Upper lobe of left lung (tissue), 6 donors: ENCODE data around the gene PPP2R3B. TPM values are rescaled to one million over a fixed set of nuclear protein-coding genes. Genes with fewer than 3 reads are reported as not detected.

Experiments used
- ATAC-seq, 2 donors: fragments of 200-7000 bp; cut with Tn5 transposase; one replicate each; pipeline ENCODE4 v1.9.1; 2022; ENCODE audit warnings: mild to moderate bottlenecking in 2 of 2, moderate library complexity in 2 of 2; ENCODE audit not compliant: low FRiP score in 2 of 2
- DNase-seq, 2 donors: peaks; one replicate each; pipeline ENCODE4 v3.0.0-alpha.2; 2019 to 2020
- H3K27ac ChIP-seq, 4 donors: fragments of 200-600 bp; sonication (generic); one replicate each; pipeline ENCODE4 v1.5.1; 2016 to 2019
- H3K27me3 ChIP-seq, 4 donors: fragments of 200-600 bp; sonication (generic); one replicate each; pipeline ENCODE4 v1.5.1; 2017 to 2019
- H3K36me3 ChIP-seq, 4 donors: fragments of 200-600 bp; sonication (generic); one replicate each; pipeline ENCODE4 v1.5.1; 2016 to 2019
- H3K4me1 ChIP-seq, 4 donors: fragments of 200-600 bp; sonication (generic); one replicate each; pipeline ENCODE4 v1.5.1; 2018 to 2019
- H3K4me3 ChIP-seq, 4 donors: fragments of 200-600 bp; sonication (generic); one replicate each; pipeline ENCODE4 v1.5.1; 2017 to 2019; ENCODE audit warnings: mild to moderate bottlenecking in 2 of 4, moderate library complexity in 1 of 4
- H3K9me3 ChIP-seq, 4 donors: fragments of 200-600 bp; sonication (generic); one replicate each; pipeline ENCODE4 v1.5.1; 2018 to 2019
- CTCF ChIP-seq, 6 experiments: fragments of 450-650 bp in 4 of 6; fragments of 200-600 bp in 2 of 6; sonication (generic) in 2 of 6; IDR thresholded peaks; one replicate each; pipeline ENCODE4 v1.5.1; 2016 to 2019; ENCODE audit warnings: antibody characterized with exemption in 6 of 6
- EP300 ChIP-seq, 4 donors: sonication (generic); formaldehyde crosslinking; IDR thresholded peaks; one replicate each; pipeline ENCODE4 v1.5.1; 2017; ENCODE audit warnings: antibody characterized with exemption in 4 of 4, control low read depth in 2 of 4
- POLR2A ChIP-seq, 4 donors: fragments of 450-650 bp; IDR thresholded peaks; one replicate each; pipeline ENCODE4 v1.5.1; 2016 to 2017; ENCODE audit warnings: antibody characterized with exemption in 4 of 4, mild to moderate bottlenecking in 2 of 4
- POLR2AphosphoS5 ChIP-seq, 2 donors: sonication (generic); formaldehyde crosslinking; IDR thresholded peaks; one replicate each; pipeline ENCODE4 v1.5.1; 2017; ENCODE audit warnings: antibody characterized with exemption in 2 of 2
- WGBS, 2 donors: methylation state at CpG; one replicate each; pipeline ENCODE4 v1.1.5; 2017 to 2018; 5-methylcytosine and 5-hydroxymethylcytosine counted together
- total RNA-seq, 6 donors: library from RNA; depleted of rRNA in 4 of 6; stranded (reverse); fragments of >200 nt in 4 of 6; gene quantifications; one replicate each; pipeline versions ENCODE4 v1.1.0 to v1.2.1, GENCODE V29; 2016 to 2021
- donor health status: DM: no; HTN: no; CAD: no; lungs with moderate emphysema.
- donor health status: DM: no; HTN: yes; CAD: no; lungs with severe emphysema.

PPP2R3B gene
- total RNA-seq, 6 donors from 2014 or later: 8.7 to 72.3 (median 15.1) TPM

GRCh38 chrX:355329-356050 lies 31.2 kb downstream of the PPP2R3B start:
- peaks cover 0 to 19% (median 11%) of the 10 kb centered on the region in 4 donors for H3K9me3 ChIP-seq
- H3K4me1 ChIP-seq: no peaks in the 10 kb centered on the region
- H3K36me3 ChIP-seq: peaks cover 0 to 10% (median 5%) of the 10 kb centered on the region in 4 donors
- ATAC-seq (no peak), DNase-seq (no peak)
- TF ChIP-seq EP300 (IDR thresholded peaks at IDR 0.05) (no peak), POLR2AphosphoS5 (IDR thresholded peaks at IDR 0.05) (no peak), CTCF (IDR thresholded peaks at IDR 0.05) (no peak), POLR2A (IDR thresholded peaks at IDR 0.05) (no peak)
- no peak overlapping the region for H3K27ac ChIP-seq
- 95 to 96% methylated on average over 35 of the region's 35 CpGs for WGBS, 2 donors
- H3K4me3 ChIP-seq: no peak overlapping the region
- H3K27me3 ChIP-seq: no peaks in the 10 kb centered on the region

DNA sequence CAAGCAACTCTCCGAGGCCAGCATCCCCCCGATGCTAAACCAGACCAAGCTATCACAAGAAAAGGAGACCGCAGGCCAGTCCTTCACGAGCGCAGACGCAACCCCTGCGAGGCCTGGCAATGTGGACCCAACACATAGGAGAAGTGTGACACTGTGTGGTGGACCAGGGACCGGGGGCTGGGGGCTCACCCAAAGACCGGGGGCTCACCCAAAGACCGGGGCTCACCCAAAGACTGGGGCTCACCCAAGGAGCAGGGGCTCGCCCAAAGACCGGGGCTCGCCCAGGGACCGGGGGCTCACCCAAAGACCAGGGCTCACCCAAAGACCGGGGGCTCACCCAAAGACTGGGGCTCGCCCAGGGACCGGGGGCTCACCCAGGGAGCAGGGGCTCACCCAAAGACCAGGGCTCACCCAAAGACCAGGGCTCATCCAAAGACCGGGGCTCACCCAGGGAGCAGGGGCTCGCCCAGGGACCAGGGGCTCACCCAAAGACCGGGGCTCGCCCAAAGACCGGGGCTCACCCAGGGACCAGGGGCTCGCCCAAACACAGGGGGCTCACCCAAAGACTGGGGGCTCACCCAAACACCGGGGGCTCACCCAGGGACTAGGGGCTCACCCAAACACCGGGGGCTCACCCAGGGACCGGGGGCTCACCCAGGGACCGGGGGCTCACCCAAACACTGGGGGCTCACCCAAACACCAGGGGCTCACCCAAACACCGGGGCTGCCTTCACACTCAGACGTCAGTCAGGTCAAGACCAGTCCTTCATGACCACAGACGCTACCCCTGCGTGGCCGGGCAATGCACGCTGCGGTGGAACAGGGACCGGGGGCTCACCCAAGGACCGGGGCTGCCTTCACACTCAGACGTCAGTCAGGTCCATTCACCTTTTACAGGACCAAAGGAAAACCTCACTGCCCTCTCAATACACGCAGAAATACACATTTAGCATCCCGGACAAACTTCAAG lies 32.9 kb downstream of the PPP2R3B start:
- Histone ChIP-seq H3K27me3 (no peaks in the 10 kb centered on the region), H3K9me3 (peaks cover 0 to 5% (median 1%) of the 10 kb centered on the region in 4 donors), H3K36me3 (no peaks in the 10 kb centered on the region), H3K27ac (no peak overlapping the region), H3K4me3 (no peak overlapping the region), H3K4me1 (no peaks in the 10 kb centered on the region)
- peak in 1 of 2 donors; percentile 75 for DNase-seq
- no peak for TF ChIP-seq POLR2AphosphoS5 (IDR thresholded peaks at IDR 0.05)
- TF ChIP-seq EP300 (IDR thresholded peaks at IDR 0.05): no peak
- no peak for TF ChIP-seq CTCF (IDR thresholded peaks at IDR 0.05)
- no peak for TF ChIP-seq POLR2A (IDR thresholded peaks at IDR 0.05)
- WGBS, 2 donors: 93 to 95% methylated on average over 30 to 35 of the region's 39 CpGs
- ATAC-seq: no peak

- Histone ChIP-seq H3K9me3 (no peaks in the 10 kb centered on the region), H3K36me3 (no peaks in the 10 kb centered on the region), H3K4me3 (no peak overlapping the region), H3K4me1 (no peaks in the 10 kb centered on the region), H3K27ac (no peak overlapping the region), H3K27me3 (no peaks in the 10 kb centered on the region)
- DNase-seq: peak in 1 of 2 donors; percentile 72
- TF ChIP-seq EP300 (IDR thresholded peaks at IDR 0.05) (no peak), POLR2AphosphoS5 (IDR thresholded peaks at IDR 0.05) (no peak), CTCF (IDR thresholded peaks at IDR 0.05) (no peak), POLR2A (IDR thresholded peaks at IDR 0.05) (no peak)
- 95 to 96% methylated on average over 39 of the region's 39 CpGs for WGBS, 2 donors
- ATAC-seq: no peak
Observed at GRCh38 chrX:352582-353314, 34.0 kb downstream of the PPP2R3B start.

- no peak for TF ChIP-seq EP300 (IDR thresholded peaks at IDR 0.05)
- no peak for TF ChIP-seq POLR2AphosphoS5 (IDR thresholded peaks at IDR 0.05)
Observed at GRCh38 chrX:352181-352580, 34.5 kb downstream of the PPP2R3B start.

More at GRCh38 chrX:352181-352580, 34.5 kb downstream of the PPP2R3B start:
- DNase-seq: peak in 1 of 2 donors; percentile 80
- H3K27ac ChIP-seq: no peak overlapping the region
- H3K9me3 ChIP-seq: no peaks in the 10 kb centered on the region
- H3K4me3 ChIP-seq: no peak overlapping the region
- no peaks in the 10 kb centered on the region for H3K4me1 ChIP-seq
- H3K27me3 ChIP-seq: no peaks in the 10 kb centered on the region
- 94 to 96% methylated on average over 25 to 27 of the region's 27 CpGs for WGBS, 2 donors
- H3K36me3 ChIP-seq: no peaks in the 10 kb centered on the region
- ATAC-seq: no peak
